ENCODE data around the gene CTTNBP2NL. TPM values are rescaled to one million over a fixed set of nuclear protein-coding genes. Genes with fewer than 3 reads are reported as not detected.
"Not testable (repeated sequence)": the region's sequence is repeated elsewhere in the genome, so short reads cannot be mapped to it uniquely, and the experiment has no call there.

Gene CTTNBP2NL
- total RNA-seq, 1 donor from 2014 or later, result 83.8 TPM

GRCh38 chr1:112418099-112418892 lies 22.3 kb downstream of the CTTNBP2NL start:
- DNase-seq (ENCODE audit: low read depth), result no peak

GRCh38 chr1:112423207-112423606 lies 27.2 kb downstream of the CTTNBP2NL start:
- no peak for DNase-seq (ENCODE audit: low read depth)

- not testable (repeated sequence) for DNase-seq (ENCODE audit: low read depth)
These were observed 27.7 kb downstream of the CTTNBP2NL start for GRCh38 chr1:112423666-112424065.

GRCh38 chr1:112429749-112430148 lies 33.7 kb downstream of the CTTNBP2NL start:
- DNase-seq (ENCODE audit: low read depth), result no peak

- DNase-seq (ENCODE audit: low read depth), result no peak
These were observed 35.0 kb downstream of the CTTNBP2NL start for GRCh38 chr1:112431038-112431437.

- no peak for DNase-seq (ENCODE audit: low read depth)
These were observed 39.4 kb downstream of the CTTNBP2NL start for GRCh38 chr1:112435448-112435847.

GRCh38 chr1:112436384-112437156 lies 40.6 kb downstream of the CTTNBP2NL start:
- no peak for DNase-seq (ENCODE audit: low read depth)

GRCh38 chr1:112438156-112438555 lies 42.1 kb downstream of the CTTNBP2NL start:
- not testable (repeated sequence) for DNase-seq (ENCODE audit: low read depth)

- no peak for DNase-seq (ENCODE audit: low read depth)
These were observed 43.6 kb downstream of the CTTNBP2NL start for GRCh38 chr1:112439592-112439991.

- no peak for DNase-seq (ENCODE audit: low read depth)
These were observed 44.6 kb downstream of the CTTNBP2NL start for GRCh38 chr1:112440574-112440973.

GRCh38 chr1:112444269-112444668 lies 48.3 kb downstream of the CTTNBP2NL start:
- peak; percentile 44 for DNase-seq (ENCODE audit: low read depth)

GRCh38 chr1:112445596-112445995 lies 49.6 kb downstream of the CTTNBP2NL start:
- no peak for DNase-seq (ENCODE audit: low read depth)

GRCh38 chr1:112446411-112446810 lies 50.4 kb downstream of the CTTNBP2NL start:
- no peak for DNase-seq (ENCODE audit: low read depth)

- no peak for DNase-seq (ENCODE audit: low read depth)
These were observed 53.1 kb downstream of the CTTNBP2NL start for GRCh38 chr1:112448904-112449629.

- DNase-seq (ENCODE audit: low read depth), result no peak
These were observed 53.6 kb downstream of the CTTNBP2NL start for GRCh38 chr1:112449630-112449983.

- no peak for DNase-seq (ENCODE audit: low read depth)
These were observed 54.8 kb downstream of the CTTNBP2NL start for GRCh38 chr1:112450773-112451172.

- DNase-seq (ENCODE audit: low read depth), result not testable (repeated sequence)
These were observed 55.3 kb downstream of the CTTNBP2NL start for GRCh38 chr1:112451301-112451700.

- DNase-seq (ENCODE audit: low read depth), result no peak
These were observed 57.9 kb downstream of the CTTNBP2NL start for GRCh38 chr1:112453876-112454275.

- peak; percentile 60 for DNase-seq (ENCODE audit: low read depth)
These were observed 58.3 kb downstream of the CTTNBP2NL start for GRCh38 chr1:112454316-112454715.

GRCh38 chr1:112457241-112457640 lies 61.2 kb downstream of the CTTNBP2NL start:
- no peak for DNase-seq (ENCODE audit: low read depth)

- no peak for DNase-seq (ENCODE audit: low read depth)
These were observed 61.9 kb downstream of the CTTNBP2NL start for GRCh38 chr1:112457955-112458354.

GRCh38 chr1:112458756-112459155 lies 62.7 kb downstream of the CTTNBP2NL start:
- no peak for DNase-seq (ENCODE audit: low read depth)

All from renal cortical epithelial cell (primary cell).